Esophagus muscularis mucosa (tissue), 3 donors: ENCODE measurements around the gene ERI2.

ENCODE experiments used
- CTCF ChIP-seq, 3 experiments: fragments of 200-600 bp in 2 of 3; fragments of 450-650 bp in 1 of 3; sonication (generic) in 2 of 3; IDR thresholded peaks; one replicate each; pipeline ENCODE4 v1.5.1; 2017 to 2019; ENCODE audit warnings: antibody characterized with exemption in 3 of 3, mild to moderate bottlenecking in 2 of 3, moderate library complexity in 1 of 3
- POLR2A ChIP-seq: fragments of 450-650 bp; IDR thresholded peaks from one replicate; pipeline ENCODE4 v1.6.1; 2017; ENCODE audit warnings: antibody characterized with exemption, moderate library complexity, mild to moderate bottlenecking, low read depth

GRCh38 chr16:20765732-20766131 is 40.5 kb downstream of the ERI2 start:
- no peak for TF ChIP-seq CTCF (IDR thresholded peaks at IDR 0.05)
- no peak for TF ChIP-seq POLR2A
